Measurements from ENCODE around the gene PRR19. TPM values are rescaled to one million over a fixed set of nuclear protein-coding genes. Genes with fewer than 3 reads are reported as not detected.

Gene PRR19
- polyA plus RNA-seq, 3 donors = 0.35 to 0.51 (median 0.38) TPM

- Mint-ChIP-seq H3K4me3 (peak overlapping the region; percentile 89 to 93), H3K9me3 (no peaks in the 10 kb centered on the region), H3K27me3 (ENCODE audit: low read depth in 3 of 3) (peaks cover 1 to 9% (median 2%) of the 10 kb centered on the region in 3 donors), H3K36me3 (peaks cover 0 to 4% of the 10 kb centered on the region in 2 donors), H3K4me1 (peaks cover 25% of the 10 kb centered on the region), H3K27ac (peak overlapping the region in 2 of 7 donors; percentile 10 to 30)
- peak overlapping the region; percentile 78 for H3K4me2 ChIP-seq (replicated peaks; ENCODE audit: extremely low read depth, low read length, poor library complexity, severe bottlenecking)
- peak overlapping the region; percentile 80 for H2AFZ ChIP-seq (ENCODE audit: insufficient read depth, low read depth, low read length, poor library complexity, severe bottlenecking)
- no peak overlapping the region for H3K27ac ChIP-seq (ENCODE audit: low read depth in 1 of 2, low read length in 2 of 2)
- TF ChIP-seq, protein P1, sequence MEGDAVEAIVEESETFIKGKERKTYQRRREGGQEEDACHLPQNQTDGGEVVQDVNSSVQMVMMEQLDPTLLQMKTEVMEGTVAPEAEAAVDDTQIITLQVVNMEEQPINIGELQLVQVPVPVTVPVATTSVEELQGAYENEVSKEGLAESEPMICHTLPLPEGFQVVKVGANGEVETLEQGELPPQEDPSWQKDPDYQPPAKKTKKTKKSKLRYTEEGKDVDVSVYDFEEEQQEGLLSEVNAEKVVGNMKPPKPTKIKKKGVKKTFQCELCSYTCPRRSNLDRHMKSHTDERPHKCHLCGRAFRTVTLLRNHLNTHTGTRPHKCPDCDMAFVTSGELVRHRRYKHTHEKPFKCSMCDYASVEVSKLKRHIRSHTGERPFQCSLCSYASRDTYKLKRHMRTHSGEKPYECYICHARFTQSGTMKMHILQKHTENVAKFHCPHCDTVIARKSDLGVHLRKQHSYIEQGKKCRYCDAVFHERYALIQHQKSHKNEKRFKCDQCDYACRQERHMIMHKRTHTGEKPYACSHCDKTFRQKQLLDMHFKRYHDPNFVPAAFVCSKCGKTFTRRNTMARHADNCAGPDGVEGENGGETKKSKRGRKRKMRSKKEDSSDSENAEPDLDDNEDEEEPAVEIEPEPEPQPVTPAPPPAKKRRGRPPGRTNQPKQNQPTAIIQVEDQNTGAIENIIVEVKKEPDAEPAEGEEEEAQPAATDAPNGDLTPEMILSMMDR (IDR thresholded peaks at IDR 0.05) = no peak
- H4K20me1 ChIP-seq (ENCODE audit: insufficient read depth, low read length) = no peaks in the 10 kb centered on the region
- intact Hi-C loops (cut with micrococcal nuclease) = loop anchor here in 1 of 2 donors (2.0 kb wide), 1 partner anchor 16 kb away; no protein-coding TSS in a partner anchor
- H3K36me3 ChIP-seq (replicated peaks in 1 of 2; ENCODE audit: control insufficient read depth in 1 of 2, insufficient read depth in 2 of 2, low read length in 2 of 2) = no peaks in the 10 kb centered on the region
- no peaks in the 10 kb centered on the region for H3K9me3 ChIP-seq (replicated peaks in 1 of 2; ENCODE audit: control insufficient read depth in 1 of 2, insufficient read depth in 1 of 2, low read length in 2 of 2)
- WGBS (ENCODE audit: insufficient coverage) = no CpG with 5 or more reads among the region's 11 CpGs
- H3K79me2 ChIP-seq (ENCODE audit: insufficient read depth, low read length) = no peaks in the 10 kb centered on the region
- H3K4me1 ChIP-seq (ENCODE audit: control insufficient read depth in 1 of 2, insufficient read depth in 2 of 2, low read length in 2 of 2) = peaks cover 17 to 23% of the 10 kb centered on the region in 2 donors
- no peak overlapping the region for H3K9ac ChIP-seq (ENCODE audit: insufficient read depth, low read length, poor library complexity, severe bottlenecking)
- no peaks in the 10 kb centered on the region for H3K27me3 ChIP-seq (ENCODE audit: control insufficient read depth in 2 of 2, insufficient read depth in 2 of 2, low read length in 2 of 2)
- no peak for DNase-seq
- peak overlapping the region in 1 of 3 experiments; percentile 77 for H3K4me3 ChIP-seq (replicated peaks in 1 of 3; ENCODE audit: low read depth in 2 of 3, low read length in 3 of 3)
Measured at GRCh38 chr19:42303101-42303464, 1.2 kb downstream of the PRR19 start.

DNA sequence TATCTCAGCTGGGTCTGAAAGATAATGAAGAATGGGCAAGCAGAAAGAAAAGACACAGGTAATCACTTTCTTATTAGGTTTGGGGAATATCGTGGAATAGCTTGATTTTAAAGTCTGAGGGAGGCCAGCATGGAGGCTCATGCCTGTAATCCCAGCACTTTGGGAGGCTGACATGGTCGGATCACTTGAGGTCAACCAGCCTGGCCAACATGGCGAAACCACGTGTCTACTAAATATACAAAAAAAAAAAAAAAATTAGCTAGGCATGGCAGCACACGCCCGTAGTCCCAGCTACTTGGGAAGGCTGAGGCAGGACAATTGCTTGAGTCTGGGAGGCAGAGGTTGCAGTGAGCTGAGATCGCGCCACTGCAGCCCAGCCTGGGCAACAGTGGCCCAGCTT lies 1.9 kb downstream of the PRR19 start:
- no peaks in the 10 kb centered on the region for H3K9me3 ChIP-seq (replicated peaks in 1 of 2; ENCODE audit: control insufficient read depth in 1 of 2, insufficient read depth in 1 of 2, low read length in 2 of 2)
- H3K27me3 ChIP-seq (ENCODE audit: control insufficient read depth in 2 of 2, insufficient read depth in 2 of 2, low read length in 2 of 2) = no peaks in the 10 kb centered on the region
- WGBS (ENCODE audit: insufficient coverage) = 100% methylated on average over 4 of the region's 8 CpGs
- no peak overlapping the region for H3K4me2 ChIP-seq (replicated peaks; ENCODE audit: extremely low read depth, low read length, poor library complexity, severe bottlenecking)
- no peak for DNase-seq
- no peak overlapping the region for H3K27ac ChIP-seq (ENCODE audit: low read depth in 1 of 2, low read length in 2 of 2)
- H3K79me2 ChIP-seq (ENCODE audit: insufficient read depth, low read length) = no peaks in the 10 kb centered on the region
- no peak overlapping the region for H3K4me3 Mint-ChIP-seq
- H4K20me1 ChIP-seq (ENCODE audit: insufficient read depth, low read length) = no peaks in the 10 kb centered on the region
- H3K9ac ChIP-seq (ENCODE audit: insufficient read depth, low read length, poor library complexity, severe bottlenecking) = no peak overlapping the region
- no peak overlapping the region for H2AFZ ChIP-seq (ENCODE audit: insufficient read depth, low read depth, low read length, poor library complexity, severe bottlenecking)
- no peaks in the 10 kb centered on the region for H3K9me3 Mint-ChIP-seq
- no peak overlapping the region for H3K4me3 ChIP-seq (replicated peaks in 1 of 3; ENCODE audit: low read depth in 2 of 3, low read length in 3 of 3)
- intact Hi-C loops (cut with micrococcal nuclease) = loop anchor here in 1 of 2 donors (2.0 kb wide), 1 partner anchor 17 kb away; no protein-coding TSS in a partner anchor
- peaks cover 25% of the 10 kb centered on the region for H3K4me1 Mint-ChIP-seq
- peaks cover 17 to 23% of the 10 kb centered on the region in 2 donors for H3K4me1 ChIP-seq (ENCODE audit: control insufficient read depth in 1 of 2, insufficient read depth in 2 of 2, low read length in 2 of 2)
- TF ChIP-seq, protein P1 (IDR thresholded peaks at IDR 0.05) = no peak
- no peaks in the 10 kb centered on the region for H3K36me3 ChIP-seq (replicated peaks in 1 of 2; ENCODE audit: control insufficient read depth in 1 of 2, insufficient read depth in 2 of 2, low read length in 2 of 2)
- peaks cover 0 to 4% of the 10 kb centered on the region in 2 donors for H3K36me3 Mint-ChIP-seq
- no peak overlapping the region for H3K27ac Mint-ChIP-seq
- peaks cover 1 to 9% (median 2%) of the 10 kb centered on the region in 3 donors for H3K27me3 Mint-ChIP-seq (ENCODE audit: low read depth in 3 of 3)
